HL-60 (cell line): Measurements from ENCODE around the gene AP2A2.

Experiments used
- DNase-seq, 2 experiments: peaks; one replicate each; pipeline ENCODE4 v3.0.0-alpha.2; 2010 to 2020; ENCODE audit warnings: low read depth in 1 of 2, low spot score in 1 of 2
- H3K27ac ChIP-seq: fragments of 250-450 bp; sonication (Bioruptor Pico); replicated peaks from 2 replicates; pipeline ENCODE4 v1.5.1; 2020; ENCODE audit warnings: mild to moderate bottlenecking, moderate library complexity
- H3K27me3 ChIP-seq: fragments of 250-450 bp; sonication (Bioruptor Pico); 2 replicates; pipeline ENCODE4 v1.5.1; 2021; ENCODE audit warnings: mild to moderate bottlenecking, moderate library complexity; ENCODE audit not compliant: insufficient read depth, poor library complexity, severe bottlenecking
- H3K4me3 ChIP-seq: replicated peaks from 2 replicates; pipeline ENCODE4 v1.5.1; 2011; ENCODE audit warnings: mild to moderate bottlenecking, control low read depth, low read length; ENCODE audit not compliant: insufficient read depth
- CTCF ChIP-seq: IDR thresholded peaks from one replicate; pipeline ENCODE4 v1.5.1; 2011; ENCODE audit warnings: low read length, control low read depth, inconsistent platforms; ENCODE audit not compliant: insufficient read depth
- GABPA ChIP-seq: IDR thresholded peaks from 2 replicates; pipeline ENCODE4 v1.6.1; 2012; ENCODE audit warnings: low read depth
- POLR2AphosphoS5 ChIP-seq: IDR thresholded peaks from 2 replicates; pipeline ENCODE4 v1.6.1; 2012; ENCODE audit warnings: low read depth
- REST ChIP-seq: IDR thresholded peaks from 2 replicates; pipeline ENCODE4 v1.6.1; 2012; ENCODE audit warnings: low read depth; ENCODE audit not compliant: insufficient replicate concordance
- SPI1 ChIP-seq: IDR thresholded peaks from 2 replicates; pipeline ENCODE4 v1.6.1; 2012; ENCODE audit warnings: low read depth, mild to moderate bottlenecking, borderline replicate concordance

AP2A2 gene

GRCh38 chr11:944711-945470 is 19.2 kb downstream of the AP2A2 start:
- no peak for DNase-seq
- Histone ChIP-seq H3K27ac (no peak overlapping the region), H3K4me3 (no peak overlapping the region), H3K27me3 (no peaks in the 10 kb centered on the region)
- TF ChIP-seq SPI1: no peak
- TF ChIP-seq GABPA: no peak
- TF ChIP-seq POLR2AphosphoS5: no peak
- no peak for TF ChIP-seq REST
- no peak for TF ChIP-seq CTCF

DNA sequence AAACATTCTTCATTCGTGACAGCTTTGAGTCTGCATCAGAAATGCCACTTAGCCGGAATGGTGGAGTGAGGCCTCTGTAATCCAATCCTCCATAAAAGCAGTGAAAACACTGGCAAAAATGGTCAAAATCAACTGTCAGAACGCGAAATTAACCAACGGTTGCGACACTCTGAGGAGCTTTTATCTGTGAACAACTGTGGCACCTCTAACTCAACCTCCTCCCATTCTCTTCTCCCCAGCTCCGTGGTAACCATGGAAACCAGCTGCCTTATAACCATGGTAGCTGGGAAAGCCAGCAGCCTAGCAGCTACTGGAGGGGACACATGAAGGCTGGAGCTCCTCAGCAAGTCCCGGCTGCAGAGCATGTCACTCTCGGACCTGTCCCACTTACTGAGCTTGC is 20.3 kb downstream of the AP2A2 start:
- Histone ChIP-seq H3K27me3 (no peaks in the 10 kb centered on the region), H3K4me3 (no peak overlapping the region), H3K27ac (no peak overlapping the region)
- no peak for TF ChIP-seq SPI1
- no peak for TF ChIP-seq GABPA
- TF ChIP-seq REST: no peak
- TF ChIP-seq POLR2AphosphoS5: no peak
- no peak for TF ChIP-seq CTCF
- peak; percentile 27 to 61 for DNase-seq

GRCh38 chr11:947744-948143 is 22.1 kb downstream of the AP2A2 start:
- no peak for TF ChIP-seq POLR2AphosphoS5
- TF ChIP-seq CTCF: no peak
- TF ChIP-seq SPI1: no peak
- no peak for TF ChIP-seq REST
- TF ChIP-seq GABPA: no peak
- no peak overlapping the region for H3K27ac ChIP-seq
- DNase-seq: no peak
- no peak overlapping the region for H3K4me3 ChIP-seq
- no peaks in the 10 kb centered on the region for H3K27me3 ChIP-seq
